Measurements from ENCODE around the gene LRRTM4.

DNA sequence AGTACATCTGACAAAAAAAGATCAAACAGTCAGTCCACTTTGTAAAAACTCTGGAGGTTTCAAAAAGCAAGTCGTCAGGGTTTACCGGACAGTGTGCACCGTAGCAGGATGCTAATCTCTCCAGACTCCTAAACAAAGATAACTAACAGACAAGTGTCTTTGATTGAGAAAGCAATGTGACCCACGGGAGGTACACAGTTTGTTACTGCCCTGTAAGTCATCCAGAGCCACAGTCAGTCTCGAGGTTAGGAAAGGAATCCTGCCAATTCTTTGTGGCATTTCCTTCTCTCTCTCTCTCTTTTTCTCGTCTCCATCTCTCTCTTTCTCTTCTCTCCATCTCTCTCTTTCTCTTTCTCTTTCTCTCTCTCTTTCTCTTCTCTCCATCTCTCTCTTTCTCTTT, 42.8 kb downstream of the LRRTM4 start:
- TF ChIP-seq, protein P1, sequence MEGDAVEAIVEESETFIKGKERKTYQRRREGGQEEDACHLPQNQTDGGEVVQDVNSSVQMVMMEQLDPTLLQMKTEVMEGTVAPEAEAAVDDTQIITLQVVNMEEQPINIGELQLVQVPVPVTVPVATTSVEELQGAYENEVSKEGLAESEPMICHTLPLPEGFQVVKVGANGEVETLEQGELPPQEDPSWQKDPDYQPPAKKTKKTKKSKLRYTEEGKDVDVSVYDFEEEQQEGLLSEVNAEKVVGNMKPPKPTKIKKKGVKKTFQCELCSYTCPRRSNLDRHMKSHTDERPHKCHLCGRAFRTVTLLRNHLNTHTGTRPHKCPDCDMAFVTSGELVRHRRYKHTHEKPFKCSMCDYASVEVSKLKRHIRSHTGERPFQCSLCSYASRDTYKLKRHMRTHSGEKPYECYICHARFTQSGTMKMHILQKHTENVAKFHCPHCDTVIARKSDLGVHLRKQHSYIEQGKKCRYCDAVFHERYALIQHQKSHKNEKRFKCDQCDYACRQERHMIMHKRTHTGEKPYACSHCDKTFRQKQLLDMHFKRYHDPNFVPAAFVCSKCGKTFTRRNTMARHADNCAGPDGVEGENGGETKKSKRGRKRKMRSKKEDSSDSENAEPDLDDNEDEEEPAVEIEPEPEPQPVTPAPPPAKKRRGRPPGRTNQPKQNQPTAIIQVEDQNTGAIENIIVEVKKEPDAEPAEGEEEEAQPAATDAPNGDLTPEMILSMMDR (IDR thresholded peaks at IDR 0.05): no peak
- TF ChIP-seq, protein P2, sequence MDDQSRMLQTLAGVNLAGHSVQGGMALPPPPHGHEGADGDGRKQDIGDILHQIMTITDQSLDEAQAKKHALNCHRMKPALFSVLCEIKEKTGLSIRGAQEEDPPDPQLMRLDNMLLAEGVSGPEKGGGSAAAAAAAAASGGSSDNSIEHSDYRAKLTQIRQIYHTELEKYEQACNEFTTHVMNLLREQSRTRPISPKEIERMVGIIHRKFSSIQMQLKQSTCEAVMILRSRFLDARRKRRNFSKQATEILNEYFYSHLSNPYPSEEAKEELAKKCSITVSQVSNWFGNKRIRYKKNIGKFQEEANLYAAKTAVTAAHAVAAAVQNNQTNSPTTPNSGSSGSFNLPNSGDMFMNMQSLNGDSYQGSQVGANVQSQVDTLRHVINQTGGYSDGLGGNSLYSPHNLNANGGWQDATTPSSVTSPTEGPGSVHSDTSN (IDR thresholded peaks at IDR 0.05): no peak
- TF ChIP-seq EP300 (IDR thresholded peaks at IDR 0.05; ENCODE audit: borderline replicate concordance in 1 of 2, low read depth in 1 of 2, low read length in 1 of 2) (no peak), POLR2AphosphoS5 (IDR thresholded peaks at IDR 0.05; ENCODE audit: low read depth, low read length) (no peak), NFIC (IDR thresholded peaks at IDR 0.05; ENCODE audit: borderline replicate concordance) (no peak), RCOR1 (IDR thresholded peaks at IDR 0.05; ENCODE audit: low read length) (no peak), YY1 (IDR thresholded peaks at IDR 0.05; ENCODE audit: low read depth) (no peak), CHD2 (IDR thresholded peaks at IDR 0.05; ENCODE audit: low read length, partially characterized antibody) (no peak)
- TF ChIP-seq, protein P3, sequence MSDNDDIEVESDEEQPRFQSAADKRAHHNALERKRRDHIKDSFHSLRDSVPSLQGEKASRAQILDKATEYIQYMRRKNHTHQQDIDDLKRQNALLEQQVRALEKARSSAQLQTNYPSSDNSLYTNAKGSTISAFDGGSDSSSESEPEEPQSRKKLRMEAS (IDR thresholded peaks at IDR 0.05; ENCODE audit: low read depth): no peak

All from SK-N-SH (cell line).